ENCODE data around the gene CSHL1.

CSHL1 gene

GRCh38 chr17:63911041-63911635 is at the start of gene CSHL1:
Gene CSHL1 (minus strand): TSS chr17:63911258. CDS start chr17:63911196, 62 bp downstream.
- no peak for DNase-seq

GRCh38 chr17:63960430-63960829 is 49.4 kb upstream of the CSHL1 start:
- DNase-seq: no peak

- DNase-seq: peak in 1 of 2 experiments; percentile 23
These were observed 48.9 kb upstream of the CSHL1 start for GRCh38 chr17:63960006-63960405.

GRCh38 chr17:63956296-63956920 is 45.4 kb upstream of the CSHL1 start:
- DNase-seq: no peak

- DNase-seq: no peak
These were observed 44.7 kb upstream of the CSHL1 start for GRCh38 chr17:63955791-63956190.

- DNase-seq: no peak
These were observed 44.2 kb upstream of the CSHL1 start for GRCh38 chr17:63955232-63955631.

GRCh38 chr17:63954402-63955063 is 43.5 kb upstream of the CSHL1 start:
- peak in 1 of 2 experiments; percentile 15 for DNase-seq

- peak in 1 of 2 experiments; percentile 16 for DNase-seq
These were observed 40.2 kb upstream of the CSHL1 start for GRCh38 chr17:63950940-63951907.

GRCh38 chr17:63949576-63950250 is 38.7 kb upstream of the CSHL1 start:
- DNase-seq: no peak

- no peak for DNase-seq
These were observed 37.5 kb upstream of the CSHL1 start for GRCh38 chr17:63948521-63948920.

GRCh38 chr17:63947711-63948330 is 36.8 kb upstream of the CSHL1 start:
- DNase-seq: no peak

- peak in 1 of 2 experiments; percentile 41 for DNase-seq
These were observed 35.6 kb upstream of the CSHL1 start for GRCh38 chr17:63946440-63947363.

- DNase-seq: no peak
These were observed 34.9 kb upstream of the CSHL1 start for GRCh38 chr17:63945784-63946439.

- no peak for DNase-seq
These were observed 33.9 kb upstream of the CSHL1 start for GRCh38 chr17:63944736-63945499.

- DNase-seq: no peak
These were observed 32.7 kb upstream of the CSHL1 start for GRCh38 chr17:63943745-63944144.

- no peak for DNase-seq
These were observed 31.4 kb upstream of the CSHL1 start for GRCh38 chr17:63942309-63942985.

GRCh38 chr17:63941751-63942150 is 30.7 kb upstream of the CSHL1 start:
- no peak for DNase-seq

GRCh38 chr17:63941162-63941561 is 30.1 kb upstream of the CSHL1 start:
- no peak for DNase-seq

- DNase-seq: no peak
These were observed 29.5 kb upstream of the CSHL1 start for GRCh38 chr17:63940584-63940983.
